Neutrophil (primary cell): ENCODE results near the gene C9orf57.

Experiments used
- H3K27ac ChIP-seq: fragments of 200-600 bp; sonication (generic); 2 replicates; pipeline ENCODE4 v1.5.1; 2016; ENCODE audit warnings: mild to moderate bottlenecking, moderate library complexity
- H3K27me3 ChIP-seq: fragments of 200-600 bp; sonication (generic); 2 replicates; pipeline ENCODE4 v1.6.0; 2016; ENCODE audit warnings: mild to moderate bottlenecking
- H3K36me3 ChIP-seq: fragments of 200-600 bp; sonication (generic); 2 replicates; pipeline ENCODE4 v1.5.1; 2017
- H3K4me1 ChIP-seq, 2 experiments: fragments of 200-600 bp in 1 of 2; sonication (generic) in 1 of 2; 1 replicate in 1 of 2; 2 replicates in 1 of 2; pipeline versions ENCODE4 v1.5.1 to v1.6.1; 2013 to 2016; ENCODE audit warnings: low read depth in 1 of 2, low read length in 1 of 2, mild to moderate bottlenecking in 1 of 2, moderate library complexity in 1 of 2; ENCODE audit not compliant: control insufficient read depth in 1 of 2, insufficient read depth in 1 of 2
- H3K4me3 ChIP-seq, 2 experiments: fragments of 200-600 bp in 1 of 2; sonication (generic) in 1 of 2; 1 replicate in 1 of 2; 2 replicates in 1 of 2; pipeline ENCODE4 v1.5.1; 2013 to 2016; ENCODE audit warnings: low read depth in 1 of 2, low read length in 1 of 2, mild to moderate bottlenecking in 1 of 2, moderate library complexity in 1 of 2
- H3K9me3 ChIP-seq: fragments of 200-600 bp; sonication (generic); 2 replicates; pipeline ENCODE4 v1.5.1; 2016
- TF ChIP-seq, protein P1 (sequence below): fragments of 200-600 bp; sonication (generic); IDR thresholded peaks from 2 replicates; pipeline ENCODE4 v1.5.1; 2016; ENCODE audit warnings: antibody characterized with exemption

The C9orf57 gene

DNA sequence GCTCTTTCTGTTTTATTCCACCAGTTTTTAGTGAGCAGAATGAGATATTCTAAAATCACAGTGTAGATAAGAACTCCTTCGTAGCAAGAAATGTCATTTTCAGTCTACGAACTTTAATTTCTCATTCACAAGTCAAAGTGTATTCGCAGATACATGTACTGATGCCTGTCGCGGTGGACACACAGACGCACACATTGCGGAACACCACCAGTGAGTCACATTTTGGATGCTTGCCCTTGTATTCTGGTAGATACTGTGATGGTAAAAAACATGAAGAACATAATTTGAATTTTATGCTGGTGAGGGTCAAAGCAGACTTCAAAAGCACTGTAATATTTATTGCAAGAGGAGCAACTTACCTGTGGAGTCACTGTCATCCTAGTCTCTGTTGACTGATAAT lies 4.7 kb upstream of the C9orf57 start:
- no peak overlapping the region for H3K4me3 ChIP-seq
- TF ChIP-seq, protein P1, sequence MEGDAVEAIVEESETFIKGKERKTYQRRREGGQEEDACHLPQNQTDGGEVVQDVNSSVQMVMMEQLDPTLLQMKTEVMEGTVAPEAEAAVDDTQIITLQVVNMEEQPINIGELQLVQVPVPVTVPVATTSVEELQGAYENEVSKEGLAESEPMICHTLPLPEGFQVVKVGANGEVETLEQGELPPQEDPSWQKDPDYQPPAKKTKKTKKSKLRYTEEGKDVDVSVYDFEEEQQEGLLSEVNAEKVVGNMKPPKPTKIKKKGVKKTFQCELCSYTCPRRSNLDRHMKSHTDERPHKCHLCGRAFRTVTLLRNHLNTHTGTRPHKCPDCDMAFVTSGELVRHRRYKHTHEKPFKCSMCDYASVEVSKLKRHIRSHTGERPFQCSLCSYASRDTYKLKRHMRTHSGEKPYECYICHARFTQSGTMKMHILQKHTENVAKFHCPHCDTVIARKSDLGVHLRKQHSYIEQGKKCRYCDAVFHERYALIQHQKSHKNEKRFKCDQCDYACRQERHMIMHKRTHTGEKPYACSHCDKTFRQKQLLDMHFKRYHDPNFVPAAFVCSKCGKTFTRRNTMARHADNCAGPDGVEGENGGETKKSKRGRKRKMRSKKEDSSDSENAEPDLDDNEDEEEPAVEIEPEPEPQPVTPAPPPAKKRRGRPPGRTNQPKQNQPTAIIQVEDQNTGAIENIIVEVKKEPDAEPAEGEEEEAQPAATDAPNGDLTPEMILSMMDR = no peak
- H3K27me3 ChIP-seq = no peaks in the 10 kb centered on the region
- no peak overlapping the region for H3K27ac ChIP-seq
- H3K9me3 ChIP-seq = no peaks in the 10 kb centered on the region
- no peaks in the 10 kb centered on the region for H3K4me1 ChIP-seq
- no peaks in the 10 kb centered on the region for H3K36me3 ChIP-seq

GRCh38 chr9:72052122-72052521 lies 8.3 kb downstream of the C9orf57 start:
- H3K36me3 ChIP-seq = no peaks in the 10 kb centered on the region

GRCh38 chr9:72048850-72049249 lies 11.6 kb downstream of the C9orf57 start:
- Histone ChIP-seq H3K4me3 (no peak overlapping the region), H3K27me3 (no peaks in the 10 kb centered on the region), H3K9me3 (no peaks in the 10 kb centered on the region), H3K27ac (no peak overlapping the region), H3K4me1 (peaks cover 0 to 10% of the 10 kb centered on the region in 2 experiments), H3K36me3 (no peaks in the 10 kb centered on the region)
- TF ChIP-seq, protein P1 = no peak

More at GRCh38 chr9:72052122-72052521, 8.3 kb downstream of the C9orf57 start:
- H3K4me1 ChIP-seq = peaks cover 0 to 5% of the 10 kb centered on the region in 2 experiments
- H3K9me3 ChIP-seq = no peaks in the 10 kb centered on the region
- no peak overlapping the region for H3K27ac ChIP-seq
- no peaks in the 10 kb centered on the region for H3K27me3 ChIP-seq
- H3K4me3 ChIP-seq = no peak overlapping the region
- TF ChIP-seq, protein P1 = no peak

DNA sequence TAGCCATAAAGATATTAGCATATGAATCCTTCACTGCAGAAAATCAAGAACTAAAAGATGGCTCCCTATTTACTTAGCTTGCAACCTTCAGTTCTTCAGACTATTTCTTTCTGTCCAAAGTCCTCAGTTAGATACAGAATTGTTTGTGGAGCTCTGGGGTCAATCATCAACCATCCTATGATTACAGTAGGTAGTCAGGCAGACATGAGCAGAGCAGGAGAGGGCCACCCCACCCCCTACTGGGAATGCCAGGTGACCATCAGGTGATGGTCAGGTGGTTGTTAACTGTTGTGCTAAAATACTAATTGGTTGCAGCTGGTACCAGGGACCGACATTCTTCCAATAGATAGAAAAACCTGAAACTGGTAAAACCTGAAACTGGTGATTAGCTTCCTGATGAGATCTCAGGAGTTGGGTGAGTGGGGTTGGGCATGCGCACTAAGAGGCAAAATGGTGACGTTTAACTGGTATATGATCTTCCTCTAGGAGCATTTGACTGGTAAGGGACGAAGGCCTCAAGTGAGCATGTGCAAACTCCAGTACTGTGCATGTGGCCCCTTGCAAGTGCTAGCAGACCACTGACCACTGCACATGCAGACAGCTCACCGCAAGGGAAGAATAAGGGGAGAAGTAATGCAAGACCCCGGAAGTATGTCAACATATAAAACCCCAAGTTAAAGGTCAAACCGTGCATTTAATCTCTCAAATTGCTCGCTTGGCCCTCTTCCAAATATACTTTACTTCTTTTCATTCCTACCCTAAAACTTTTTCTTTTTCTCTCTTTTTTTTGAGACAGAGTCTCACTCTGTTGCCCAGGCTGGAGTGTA lies 13.6 kb downstream of the C9orf57 start:
- Histone ChIP-seq H3K36me3 (no peaks in the 10 kb centered on the region), H3K27me3 (no peaks in the 10 kb centered on the region)
- TF ChIP-seq, protein P1 = no peak

DNA sequence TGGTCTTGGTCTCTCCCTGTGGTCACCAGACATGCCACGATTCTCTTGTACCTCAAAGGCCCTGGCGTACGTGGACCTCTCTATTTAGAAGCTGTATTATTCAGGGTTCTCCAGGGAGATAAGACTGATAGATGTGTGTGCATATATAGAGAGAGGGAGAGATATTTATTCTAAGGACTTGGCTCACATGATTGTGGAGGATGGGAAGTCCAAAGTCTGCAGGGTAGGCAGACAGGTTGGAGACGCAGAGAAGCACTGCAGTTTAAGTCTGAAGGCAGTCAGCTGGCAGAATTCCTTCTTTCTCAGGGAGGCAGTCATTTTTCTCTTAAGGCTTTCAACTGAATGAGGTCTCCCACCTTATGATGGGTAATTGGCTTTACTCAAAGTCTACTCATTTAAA lies 16.3 kb downstream of the C9orf57 start:
- no peaks in the 10 kb centered on the region for H3K9me3 ChIP-seq
- no peak overlapping the region for H3K4me3 ChIP-seq
- H3K36me3 ChIP-seq = no peaks in the 10 kb centered on the region
- H3K27ac ChIP-seq = peak overlapping the region; percentile 91
- H3K27me3 ChIP-seq = no peaks in the 10 kb centered on the region
- peaks cover 3 to 31% of the 10 kb centered on the region in 2 experiments for H3K4me1 ChIP-seq
- TF ChIP-seq, protein P1 = no peak

More for the DNA sequence above, 13.6 kb downstream of the C9orf57 start:
- peaks cover 3 to 20% of the 10 kb centered on the region in 2 experiments for H3K4me1 ChIP-seq
- H3K4me3 ChIP-seq = no peak overlapping the region
- no peak overlapping the region for H3K27ac ChIP-seq
- no peaks in the 10 kb centered on the region for H3K9me3 ChIP-seq
